Measurements from ENCODE around the gene DISC1.

DNA sequence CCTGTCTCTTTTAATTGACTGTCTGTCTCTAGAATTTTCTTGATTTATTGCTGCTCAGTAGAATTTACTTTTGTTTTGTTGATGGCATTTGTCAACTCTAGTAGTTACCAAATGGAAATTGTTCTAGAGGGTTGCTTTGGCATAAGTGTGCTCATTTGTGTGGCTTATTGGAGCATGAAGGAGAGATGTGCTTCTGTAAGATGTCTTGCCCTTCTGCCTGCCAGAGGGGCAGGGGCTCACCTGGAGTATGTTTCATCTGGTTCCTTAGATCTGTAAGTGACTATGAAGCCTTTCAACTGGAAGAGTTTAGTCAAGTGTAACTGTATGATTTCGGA lies 345.5 kb downstream of the DISC1 start:
- TF ChIP-seq CEBPB (IDR thresholded peaks at IDR 0.05), result no peak
- TF ChIP-seq, protein P1, sequence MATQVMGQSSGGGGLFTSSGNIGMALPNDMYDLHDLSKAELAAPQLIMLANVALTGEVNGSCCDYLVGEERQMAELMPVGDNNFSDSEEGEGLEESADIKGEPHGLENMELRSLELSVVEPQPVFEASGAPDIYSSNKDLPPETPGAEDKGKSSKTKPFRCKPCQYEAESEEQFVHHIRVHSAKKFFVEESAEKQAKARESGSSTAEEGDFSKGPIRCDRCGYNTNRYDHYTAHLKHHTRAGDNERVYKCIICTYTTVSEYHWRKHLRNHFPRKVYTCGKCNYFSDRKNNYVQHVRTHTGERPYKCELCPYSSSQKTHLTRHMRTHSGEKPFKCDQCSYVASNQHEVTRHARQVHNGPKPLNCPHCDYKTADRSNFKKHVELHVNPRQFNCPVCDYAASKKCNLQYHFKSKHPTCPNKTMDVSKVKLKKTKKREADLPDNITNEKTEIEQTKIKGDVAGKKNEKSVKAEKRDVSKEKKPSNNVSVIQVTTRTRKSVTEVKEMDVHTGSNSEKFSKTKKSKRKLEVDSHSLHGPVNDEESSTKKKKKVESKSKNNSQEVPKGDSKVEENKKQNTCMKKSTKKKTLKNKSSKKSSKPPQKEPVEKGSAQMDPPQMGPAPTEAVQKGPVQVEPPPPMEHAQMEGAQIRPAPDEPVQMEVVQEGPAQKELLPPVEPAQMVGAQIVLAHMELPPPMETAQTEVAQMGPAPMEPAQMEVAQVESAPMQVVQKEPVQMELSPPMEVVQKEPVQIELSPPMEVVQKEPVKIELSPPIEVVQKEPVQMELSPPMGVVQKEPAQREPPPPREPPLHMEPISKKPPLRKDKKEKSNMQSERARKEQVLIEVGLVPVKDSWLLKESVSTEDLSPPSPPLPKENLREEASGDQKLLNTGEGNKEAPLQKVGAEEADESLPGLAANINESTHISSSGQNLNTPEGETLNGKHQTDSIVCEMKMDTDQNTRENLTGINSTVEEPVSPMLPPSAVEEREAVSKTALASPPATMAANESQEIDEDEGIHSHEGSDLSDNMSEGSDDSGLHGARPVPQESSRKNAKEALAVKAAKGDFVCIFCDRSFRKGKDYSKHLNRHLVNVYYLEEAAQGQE (IDR thresholded peaks at IDR 0.05; ENCODE audit: low read depth), result no peak
- no peak for TF ChIP-seq EGR1 (IDR thresholded peaks at IDR 0.05)
- TF ChIP-seq, protein P2, sequence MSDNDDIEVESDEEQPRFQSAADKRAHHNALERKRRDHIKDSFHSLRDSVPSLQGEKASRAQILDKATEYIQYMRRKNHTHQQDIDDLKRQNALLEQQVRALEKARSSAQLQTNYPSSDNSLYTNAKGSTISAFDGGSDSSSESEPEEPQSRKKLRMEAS (IDR thresholded peaks at IDR 0.05), result no peak
- TF ChIP-seq EP300 (IDR thresholded peaks at IDR 0.05; ENCODE audit: borderline replicate concordance), result no peak
- TF ChIP-seq TAF1 (IDR thresholded peaks at IDR 0.05; ENCODE audit: low read depth), result no peak
- no peak for TF ChIP-seq YY1 (IDR thresholded peaks at IDR 0.05; ENCODE audit: low read depth)
- TF ChIP-seq CREB1 (IDR thresholded peaks at IDR 0.05; ENCODE audit: low read depth), result no peak
- no peak for TF ChIP-seq RAD21 (IDR thresholded peaks at IDR 0.05; ENCODE audit: low read depth)
- no peak for TF ChIP-seq NFIC (IDR thresholded peaks at IDR 0.05)
- no peak for TF ChIP-seq TCF12 (IDR thresholded peaks at IDR 0.05; ENCODE audit: low read depth)

All from Ishikawa (cell line).